ENCODE data around the gene ZBTB16. TPM values are rescaled to one million over a fixed set of nuclear protein-coding genes. Genes with fewer than 3 reads are reported as not detected.

Gene ZBTB16
- total RNA-seq, 2 experiments from 2014 or later, result 7.4 to 7.6 TPM

DNA sequence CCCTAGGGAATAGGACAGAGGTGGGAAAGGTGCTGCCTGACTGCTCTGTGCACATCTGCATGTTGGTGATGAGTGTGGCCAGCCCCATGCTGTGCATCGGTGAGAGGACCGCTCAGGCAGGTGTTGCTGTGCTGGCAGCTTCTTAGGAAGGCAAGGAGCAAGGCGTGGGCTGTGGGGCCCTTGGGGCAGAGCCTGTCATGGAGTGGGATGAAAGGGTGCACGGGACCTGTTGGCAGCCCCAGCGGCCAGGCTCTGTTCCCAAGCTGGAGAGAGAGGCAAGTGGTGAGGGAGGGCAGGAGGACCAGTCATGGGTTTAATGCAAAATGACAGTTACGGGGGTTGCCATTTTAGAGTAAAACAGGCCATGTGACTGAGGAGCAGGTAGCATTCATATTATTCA lies 78.3 kb downstream of the ZBTB16 start:
- H3K4me3 Mint-ChIP-seq, result no peak overlapping the region
- H3K36me3 Mint-ChIP-seq (ENCODE audit: low read depth), result no peaks in the 10 kb centered on the region
- peaks cover 31% of the 10 kb centered on the region for H3K4me1 Mint-ChIP-seq
- H3K27ac Mint-ChIP-seq, result no peak overlapping the region
- CTCF ChIA-PET, result no interaction called here
- DNase-seq, result no peak
- H3K27me3 Mint-ChIP-seq, result no peaks in the 10 kb centered on the region
- peaks cover 2% of the 10 kb centered on the region for H3K9me3 Mint-ChIP-seq
- POLR2A ChIA-PET, result no interaction called here

DNA sequence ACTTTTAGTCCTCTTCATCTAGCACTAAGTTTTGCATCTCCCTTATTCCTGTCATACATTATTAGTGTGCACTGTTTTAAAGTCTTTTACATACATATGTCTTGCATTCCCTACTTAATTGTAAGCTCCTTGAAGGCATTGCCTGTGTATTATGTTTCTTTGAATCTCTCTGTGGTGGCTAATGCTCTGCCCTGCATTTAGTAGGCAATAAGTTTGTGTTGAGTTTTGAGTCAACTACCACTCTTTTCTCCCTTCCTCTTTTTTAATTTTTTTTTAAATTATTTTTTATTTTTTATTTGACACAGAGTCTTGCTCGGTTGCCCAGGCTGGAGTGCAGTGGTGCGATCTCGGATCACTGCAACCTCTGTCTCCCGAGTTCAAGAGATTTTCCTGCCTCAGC lies 78.9 kb downstream of the ZBTB16 start:
- no peak overlapping the region for H3K27ac Mint-ChIP-seq
- no peaks in the 10 kb centered on the region for H3K27me3 Mint-ChIP-seq
- ChIA-PET POLR2A (no interaction called here), CTCF (interaction anchor here (0.7 kb wide), 1 partner anchor 34 kb away, joined by 3 read pairs; no protein-coding TSS in a partner anchor)
- no peak overlapping the region for H3K4me3 Mint-ChIP-seq
- no peaks in the 10 kb centered on the region for H3K36me3 Mint-ChIP-seq (ENCODE audit: low read depth)
- DNase-seq, result no peak
- H3K9me3 Mint-ChIP-seq, result peaks cover 2% of the 10 kb centered on the region
- peaks cover 31% of the 10 kb centered on the region for H3K4me1 Mint-ChIP-seq

DNA sequence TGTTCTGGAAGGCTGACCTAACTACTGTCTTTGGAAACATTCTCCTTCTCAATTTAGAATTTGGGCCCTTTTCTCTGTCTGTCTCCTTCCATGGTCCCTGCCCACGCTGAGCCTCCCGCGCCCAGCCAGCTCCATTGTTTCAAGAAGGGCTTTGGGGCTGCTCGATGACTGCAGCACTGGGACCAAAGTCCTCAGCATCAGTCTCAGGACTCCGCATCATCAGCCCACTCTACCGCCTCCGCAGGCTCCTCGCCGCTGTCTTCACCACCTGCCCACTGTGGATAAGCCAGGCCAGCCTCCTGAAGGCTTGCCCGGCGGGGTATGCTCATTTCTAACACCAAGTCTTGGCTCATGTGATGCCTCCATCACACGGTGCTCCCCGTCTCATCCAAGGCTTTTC lies 81.3 kb downstream of the ZBTB16 start:
- H3K27me3 Mint-ChIP-seq, result peaks cover 2% of the 10 kb centered on the region
- DNase-seq, result no peak
- no peak overlapping the region for H3K27ac Mint-ChIP-seq
- H3K4me3 Mint-ChIP-seq, result no peak overlapping the region
- no peaks in the 10 kb centered on the region for H3K36me3 Mint-ChIP-seq (ENCODE audit: low read depth)
- H3K4me1 Mint-ChIP-seq, result peaks cover 25% of the 10 kb centered on the region
- CTCF ChIA-PET, result no interaction called here
- H3K9me3 Mint-ChIP-seq, result peaks cover 2% of the 10 kb centered on the region
- POLR2A ChIA-PET, result no interaction called here

- H3K4me1 Mint-ChIP-seq, result peaks cover 15% of the 10 kb centered on the region
- no peak overlapping the region for H3K27ac Mint-ChIP-seq
- ChIA-PET CTCF (no interaction called here), POLR2A (no interaction called here)
- DNase-seq, result no peak
- no peak overlapping the region for H3K4me3 Mint-ChIP-seq
- H3K9me3 Mint-ChIP-seq, result no peaks in the 10 kb centered on the region
- H3K36me3 Mint-ChIP-seq (ENCODE audit: low read depth), result no peaks in the 10 kb centered on the region
- peaks cover 2% of the 10 kb centered on the region for H3K27me3 Mint-ChIP-seq
Observed at GRCh38 chr11:114141863-114142580, 82.5 kb downstream of the ZBTB16 start.

- Mint-ChIP-seq H3K27me3 (peaks cover 4% of the 10 kb centered on the region), H3K4me1 (peaks cover 11% of the 10 kb centered on the region), H3K4me3 (no peak overlapping the region), H3K9me3 (no peaks in the 10 kb centered on the region), H3K27ac (no peak overlapping the region), H3K36me3 (ENCODE audit: low read depth) (no peaks in the 10 kb centered on the region)
- DNase-seq, result no peak
- CTCF ChIA-PET, result no interaction called here
- POLR2A ChIA-PET, result no interaction called here
Observed at GRCh38 chr11:114142707-114143106, 83.2 kb downstream of the ZBTB16 start.

GRCh38 chr11:114145166-114145775 lies 85.8 kb downstream of the ZBTB16 start:
- Mint-ChIP-seq H3K4me3 (no peak overlapping the region), H3K36me3 (ENCODE audit: low read depth) (no peaks in the 10 kb centered on the region), H3K9me3 (no peaks in the 10 kb centered on the region), H3K27me3 (peaks cover 7% of the 10 kb centered on the region), H3K4me1 (peaks cover 4% of the 10 kb centered on the region), H3K27ac (no peak overlapping the region)
- ChIA-PET POLR2A (no interaction called here), CTCF (interaction anchor here (0.9 to 1.1 kb wide), 3 partner anchors 9 to 116 kb away, joined by 3 to 4 read pairs (median 3); no protein-coding TSS in a partner anchor)
- no peak for DNase-seq

GRCh38 chr11:114147375-114148012 lies 88.0 kb downstream of the ZBTB16 start:
- Mint-ChIP-seq H3K4me1 (peaks cover 6% of the 10 kb centered on the region), H3K27ac (no peak overlapping the region), H3K4me3 (no peak overlapping the region), H3K9me3 (peaks cover 4% of the 10 kb centered on the region), H3K27me3 (peaks cover 9% of the 10 kb centered on the region), H3K36me3 (ENCODE audit: low read depth) (no peaks in the 10 kb centered on the region)
- ChIA-PET POLR2A (no interaction called here), CTCF (interaction anchor here (0.6 to 1.2 kb wide), 2 partner anchors 18 to 68 kb away, joined by 3 read pairs; no protein-coding TSS in a partner anchor)
- no peak for DNase-seq

DNA sequence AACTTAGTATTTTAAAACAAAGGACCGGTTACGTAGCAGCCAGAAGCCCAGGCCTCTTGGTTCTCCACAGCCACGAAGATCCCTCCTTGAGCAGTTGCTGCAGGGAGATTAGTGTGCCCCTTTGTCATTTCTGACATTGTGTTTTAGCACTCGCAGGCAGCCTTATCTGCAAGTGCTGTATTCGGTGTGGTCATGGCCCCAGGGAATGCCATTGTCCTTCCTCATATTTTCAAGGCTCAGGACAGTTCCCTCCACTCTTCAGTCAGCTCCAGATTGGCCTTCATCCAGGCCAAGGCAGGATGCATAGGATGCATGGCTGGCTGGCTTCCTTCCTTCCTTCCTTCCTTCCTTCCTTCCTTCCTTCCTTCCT lies 88.5 kb downstream of the ZBTB16 start:
- no peak for DNase-seq
- no peak overlapping the region for H3K27ac Mint-ChIP-seq
- CTCF ChIA-PET, result no interaction called here

DNA sequence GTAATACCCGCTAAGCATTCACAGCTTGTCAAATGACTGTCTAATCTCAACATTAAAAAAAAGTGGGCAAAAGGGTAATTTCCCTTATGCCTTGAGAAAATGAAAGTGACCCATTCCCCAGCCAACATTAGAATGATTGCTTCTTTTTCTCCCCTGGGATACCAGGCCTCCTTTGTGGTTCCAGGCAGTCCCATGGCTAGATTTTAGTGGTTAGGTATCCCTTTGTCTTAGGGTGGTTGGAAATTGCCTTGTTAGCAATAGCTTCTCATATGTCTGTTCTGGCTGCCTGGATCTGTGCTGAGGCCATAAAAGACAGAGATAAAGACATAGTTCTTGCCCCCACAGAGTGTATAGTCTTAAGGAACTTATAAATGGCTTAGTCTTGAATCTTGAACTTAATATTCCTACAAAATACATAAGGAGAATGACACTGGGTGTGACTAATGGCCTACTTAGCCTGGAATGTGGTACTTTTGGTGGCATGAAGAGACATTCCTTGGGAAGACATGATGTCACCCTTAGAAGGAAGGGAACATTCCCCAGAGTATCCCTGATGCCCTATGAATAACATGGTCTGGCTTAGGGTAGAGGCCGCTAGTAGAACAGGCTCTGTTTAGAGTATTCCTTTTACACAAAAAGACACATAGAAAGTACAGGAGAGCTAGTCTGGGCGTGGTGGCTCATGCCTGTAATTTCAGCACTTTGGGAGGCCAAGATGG lies 90.3 kb downstream of the ZBTB16 start:
- Mint-ChIP-seq H3K4me1 (peaks cover 8% of the 10 kb centered on the region), H3K27me3 (peaks cover 12% of the 10 kb centered on the region), H3K4me3 (no peak overlapping the region), H3K36me3 (ENCODE audit: low read depth) (no peaks in the 10 kb centered on the region), H3K9me3 (peaks cover 4% of the 10 kb centered on the region), H3K27ac (no peak overlapping the region)
- DNase-seq, result no peak
- ChIA-PET POLR2A (no interaction called here), CTCF (interaction anchor here (0.8 kb wide), 1 partner anchor 16 kb away, joined by 3 read pairs; no protein-coding TSS in a partner anchor)

More for the DNA sequence above, 88.5 kb downstream of the ZBTB16 start:
- Mint-ChIP-seq H3K4me1 (peaks cover 8% of the 10 kb centered on the region), H3K27me3 (peaks cover 12% of the 10 kb centered on the region), H3K9me3 (peaks cover 4% of the 10 kb centered on the region), H3K4me3 (no peak overlapping the region), H3K36me3 (ENCODE audit: low read depth) (no peaks in the 10 kb centered on the region)
- POLR2A ChIA-PET, result no interaction called here

- Mint-ChIP-seq H3K4me1 (peaks cover 8% of the 10 kb centered on the region), H3K27ac (no peak overlapping the region), H3K4me3 (no peak overlapping the region), H3K9me3 (peaks cover 4% of the 10 kb centered on the region), H3K36me3 (ENCODE audit: low read depth) (no peaks in the 10 kb centered on the region), H3K27me3 (peaks cover 10% of the 10 kb centered on the region)
- no peak for DNase-seq
- ChIA-PET POLR2A (no interaction called here), CTCF (no interaction called here)
Observed at GRCh38 chr11:114150671-114151070, 91.2 kb downstream of the ZBTB16 start.

- no peak for DNase-seq
- ChIA-PET POLR2A (no interaction called here), CTCF (interaction anchor here (1.0 kb wide), 1 partner anchor 23 kb away, joined by 3 read pairs; no protein-coding TSS in a partner anchor)
- no peak overlapping the region for H3K27ac Mint-ChIP-seq
- H3K4me1 Mint-ChIP-seq, result peaks cover 9% of the 10 kb centered on the region
- no peak overlapping the region for H3K4me3 Mint-ChIP-seq
- no peaks in the 10 kb centered on the region for H3K36me3 Mint-ChIP-seq (ENCODE audit: low read depth)
- peaks cover 10% of the 10 kb centered on the region for H3K27me3 Mint-ChIP-seq
- H3K9me3 Mint-ChIP-seq, result peaks cover 4% of the 10 kb centered on the region
Observed at GRCh38 chr11:114151631-114152030, 92.1 kb downstream of the ZBTB16 start.

GRCh38 chr11:114152162-114152561 lies 92.7 kb downstream of the ZBTB16 start:
- ChIA-PET CTCF (interaction anchor here (1.0 kb wide), 1 partner anchor 22 kb away, joined by 3 read pairs; no protein-coding TSS in a partner anchor), POLR2A (no interaction called here)
- DNase-seq, result no peak
- Mint-ChIP-seq H3K27ac (no peak overlapping the region), H3K4me3 (no peak overlapping the region), H3K27me3 (peaks cover 10% of the 10 kb centered on the region), H3K4me1 (peaks cover 15% of the 10 kb centered on the region), H3K9me3 (peaks cover 4% of the 10 kb centered on the region), H3K36me3 (ENCODE audit: low read depth) (no peaks in the 10 kb centered on the region)

GRCh38 chr11:114152785-114153184 lies 93.3 kb downstream of the ZBTB16 start:
- Mint-ChIP-seq H3K36me3 (ENCODE audit: low read depth) (peaks cover under 1% of the 10 kb centered on the region), H3K27me3 (peaks cover 7% of the 10 kb centered on the region), H3K9me3 (peaks cover 4% of the 10 kb centered on the region), H3K4me3 (no peak overlapping the region), H3K27ac (no peak overlapping the region), H3K4me1 (peaks cover 20% of the 10 kb centered on the region)
- CTCF ChIA-PET, result no interaction called here
- POLR2A ChIA-PET, result no interaction called here
- DNase-seq, result no peak
